WTC11 (cell line): ENCODE measurements around the gene SRSF3. TPM values are rescaled to one million over a fixed set of nuclear protein-coding genes. Genes with fewer than 3 reads are reported as not detected.

Source experiments
- ATAC-seq: fragments of 200-7000 bp; cut with Tn5 transposase; 2 replicates; pipeline ENCODE4 v1.10.0; 2021; ENCODE audit warnings: mild to moderate bottlenecking, moderate library complexity
- CTCF ChIA-PET: fragments of 300-600 bp; sonication (Branson Sonifier 250); formaldehyde crosslinking; loops from one replicate; lab custom pipeline; 2021; ENCODE audit warnings: antibody characterized with exemption; lab: Charles Lee
- POLR2A ChIA-PET: fragments of 350-600 bp; sonication (Branson Sonifier 250); formaldehyde crosslinking; loops from one replicate; lab custom pipeline; 2021; ENCODE audit warnings: antibody characterized with exemption; lab: Charles Lee
- DNase-seq: peaks from one replicate; pipeline ENCODE4 v3.0.0; 2021; ENCODE audit warnings: low spot score
- H3K27ac Mint-ChIP-seq: 2 replicates; pipeline ENCODE4 v1.8.0; 2021; ENCODE audit warnings: mixed read lengths
- H3K27me3 Mint-ChIP-seq: 2 replicates; pipeline ENCODE4 v1.8.0; 2021; ENCODE audit warnings: low read depth, mild to moderate bottlenecking, moderate library complexity, mixed read lengths
- H3K36me3 Mint-ChIP-seq: 2 replicates; pipeline ENCODE4 v1.8.0; 2021; ENCODE audit warnings: mixed read lengths
- H3K4me1 Mint-ChIP-seq: 2 replicates; pipeline ENCODE4 v1.8.0; 2022; ENCODE audit warnings: mixed read lengths
- H3K4me3 Mint-ChIP-seq: 2 replicates; pipeline ENCODE4 v1.8.0; 2021; ENCODE audit warnings: mild to moderate bottlenecking, moderate library complexity, mixed read lengths
- H3K9me3 Mint-ChIP-seq: 2 replicates; pipeline ENCODE4 v1.8.0; 2021; ENCODE audit warnings: mixed read lengths
- ARID4B ChIP-seq: sonication (generic); formaldehyde crosslinking; IDR thresholded peaks from 2 replicates; pipeline ENCODE4 v1.8.0; 2023; ENCODE audit warnings: missing genetic modification reagents, mild to moderate bottlenecking, borderline replicate concordance
- CDX4 ChIP-seq: fragments of 250-450 bp; sonication (Bioruptor Pico); IDR thresholded peaks from 2 replicates; pipeline ENCODE4 v1.9.0; 2021; ENCODE audit warnings: moderate library complexity, mild to moderate bottlenecking, inconsistent platforms, borderline replicate concordance
- CREB1 ChIP-seq: sonication (generic); formaldehyde crosslinking; IDR thresholded peaks from 2 replicates; pipeline ENCODE4 v1.8.0; 2023; ENCODE audit warnings: mild to moderate bottlenecking, missing genetic modification reagents
- CTCF ChIP-seq: fragments of 200-600 bp; IDR thresholded peaks from 2 replicates; pipeline ENCODE4 v1.8.0; 2022; ENCODE audit warnings: antibody characterized with exemption
- ERG ChIP-seq: fragments of 250-450 bp; sonication (Bioruptor Pico); IDR thresholded peaks from 2 replicates; pipeline ENCODE4 v1.8.0; 2021; ENCODE audit warnings: mild to moderate bottlenecking
- ESRRA ChIP-seq: sonication (generic); formaldehyde crosslinking; IDR thresholded peaks from 2 replicates; pipeline ENCODE4 v1.8.1; 2022; ENCODE audit warnings: mild to moderate bottlenecking, missing genetic modification reagents, borderline replicate concordance
- FOXK1 ChIP-seq: sonication (generic); formaldehyde crosslinking; IDR thresholded peaks from 2 replicates; pipeline ENCODE4 v1.8.0; 2022; ENCODE audit warnings: mild to moderate bottlenecking, moderate library complexity, missing genetic modification reagents
- GTF2I ChIP-seq: fragments of 250-450 bp; sonication (Bioruptor Pico); conservative IDR thresholded peaks from 2 replicates; pipeline ENCODE4 v1.4.0; 2021; ENCODE audit warnings: mild to moderate bottlenecking
- IRF2 ChIP-seq: sonication (generic); formaldehyde crosslinking; IDR thresholded peaks from 2 replicates; pipeline ENCODE4 v1.8.0; 2022; ENCODE audit warnings: low read depth, missing genetic modification reagents, borderline replicate concordance
- MAX ChIP-seq: sonication (generic); formaldehyde crosslinking; IDR thresholded peaks from 2 replicates; pipeline ENCODE4 v1.8.0; 2022; ENCODE audit warnings: mild to moderate bottlenecking, missing genetic modification reagents
- MLX ChIP-seq: sonication (generic); formaldehyde crosslinking; IDR thresholded peaks from 2 replicates; pipeline ENCODE4 v1.8.1; 2023; ENCODE audit warnings: mild to moderate bottlenecking, missing genetic modification reagents, moderate library complexity
- NFE2L1 ChIP-seq: sonication (generic); formaldehyde crosslinking; IDR thresholded peaks from 2 replicates; pipeline ENCODE4 v1.8.1; 2023; ENCODE audit warnings: missing genetic modification reagents
- NFYB ChIP-seq: sonication (generic); formaldehyde crosslinking; conservative IDR thresholded peaks from 2 replicates; pipeline ENCODE4 v1.8.0; 2022; ENCODE audit warnings: low read depth, missing genetic modification reagents
- SMAD3 ChIP-seq: sonication (generic); formaldehyde crosslinking; IDR thresholded peaks from 2 replicates; pipeline ENCODE4 v1.8.0; 2022; ENCODE audit warnings: missing genetic modification reagents, mild to moderate bottlenecking, borderline replicate concordance
- SP1 ChIP-seq: sonication (generic); formaldehyde crosslinking; conservative IDR thresholded peaks from 2 replicates; pipeline ENCODE4 v1.8.1; 2022; ENCODE audit warnings: missing genetic modification reagents
- TCF7 ChIP-seq: sonication (generic); formaldehyde crosslinking; IDR thresholded peaks from 2 replicates; pipeline ENCODE4 v1.8.0; 2022; ENCODE audit warnings: mild to moderate bottlenecking, low read depth, missing genetic modification reagents, moderate library complexity
- TEAD1 ChIP-seq: sonication (generic); formaldehyde crosslinking; IDR thresholded peaks from 2 replicates; pipeline ENCODE4 v1.8.0; 2022; ENCODE audit warnings: mild to moderate bottlenecking, missing genetic modification reagents
- TP53 ChIP-seq: sonication (generic); formaldehyde crosslinking; IDR thresholded peaks from 2 replicates; pipeline ENCODE4 v1.8.1; 2023; ENCODE audit warnings: mild to moderate bottlenecking, missing genetic modification reagents
- ZNF138 ChIP-seq: sonication (generic); formaldehyde crosslinking; conservative IDR thresholded peaks from 2 replicates; pipeline ENCODE4 v1.8.1; 2022; ENCODE audit warnings: mild to moderate bottlenecking, moderate library complexity, missing genetic modification reagents
- ZNF532 ChIP-seq: fragments of 250-450 bp; sonication (Bioruptor Pico); IDR thresholded peaks from 2 replicates; pipeline ENCODE4 v1.9.0; 2021; ENCODE audit warnings: mild to moderate bottlenecking, borderline replicate concordance
- total RNA-seq: library from RNA; stranded (reverse); gene quantifications from 3 replicates; pipeline ENCODE4 v1.2.3, GENCODE V29; 2021

Gene SRSF3
- total RNA-seq, 1 experiment from 2014 or later, result 554 TPM

- H3K27me3 Mint-ChIP-seq, result no peaks in the 10 kb centered on the region
- H3K4me3 Mint-ChIP-seq, result no peak overlapping the region
- H3K4me1 Mint-ChIP-seq, result peaks cover 3% of the 10 kb centered on the region; the same call in 1 of the 2 replicates
- POLR2A ChIA-PET, result no interaction called here
- no peak for DNase-seq
- TF ChIP-seq CDX4 (CRISPR knock-in tag) (no peak), ESRRA (no peak), NFE2L1 (CRISPR knock-in tag) (no peak), SP1 (CRISPR knock-in tag) (no peak), CTCF (no peak)
- TF ChIP-seq, all 79 proteins: peak for 0
- CTCF ChIA-PET, result interaction anchor here (1.4 kb wide), 1 partner anchor 153 kb away, joined by 3 read pairs; no protein-coding TSS in a partner anchor
- ATAC-seq, result no peak
- peaks cover 5% of the 10 kb centered on the region for H3K9me3 Mint-ChIP-seq
- no peaks in the 10 kb centered on the region for H3K36me3 Mint-ChIP-seq
- no peak overlapping the region for H3K27ac Mint-ChIP-seq
Measured at GRCh38 chr6:36576578-36576977, 17.6 kb upstream of the SRSF3 start.

- H3K27ac Mint-ChIP-seq, result no peak overlapping the region
- H3K4me3 Mint-ChIP-seq, result no peak overlapping the region
- no peak for TF ChIP-seq ARID4B (CRISPR knock-in tag)
- TF ChIP-seq FOXK1, result no peak
- no peak for TF ChIP-seq IRF2 (CRISPR knock-in tag)
- no peak for TF ChIP-seq ZNF532 (CRISPR knock-in tag)
- TF ChIP-seq TEAD1 (CRISPR knock-in tag), result no peak
- TF ChIP-seq MLX (CRISPR knock-in tag), result no peak
- no peak for TF ChIP-seq MAX (CRISPR knock-in tag)
- TF ChIP-seq NFYB, result no peak
- no peak for TF ChIP-seq ZNF138 (CRISPR knock-in tag)
- TF ChIP-seq SMAD3 (CRISPR knock-in tag), result no peak
- TF ChIP-seq TP53 (CRISPR knock-in tag), result no peak
- TF ChIP-seq TCF7 (CRISPR knock-in tag), result no peak
- no peak for TF ChIP-seq ERG (CRISPR knock-in tag)
- no peak for TF ChIP-seq GTF2I (CRISPR knock-in tag)
- no peak for TF ChIP-seq CREB1
- TF ChIP-seq, all 79 proteins: peak for 0
- H3K36me3 Mint-ChIP-seq, result no peaks in the 10 kb centered on the region
- POLR2A ChIA-PET, result interaction anchor here (0.6 kb wide), 2 partner anchors 9 to 148 kb away, joined by 3 read pairs; no protein-coding TSS in a partner anchor
- H3K27me3 Mint-ChIP-seq, result no peaks in the 10 kb centered on the region
- ATAC-seq, result no peak
- H3K9me3 Mint-ChIP-seq, result peaks cover 5% of the 10 kb centered on the region
- CTCF ChIA-PET, result interaction anchor here (0.6 to 1.4 kb wide), 2 partner anchors 10 to 154 kb away, joined by 3 read pairs; no protein-coding TSS in a partner anchor
- H3K4me1 Mint-ChIP-seq, result peaks cover 3% of the 10 kb centered on the region; the same call in 1 of the 2 replicates
- DNase-seq, result no peak
Measured at GRCh38 chr6:36577301-36577700, 16.9 kb upstream of the SRSF3 start.
